Endothelial cell (in vitro differentiated cells): ENCODE data around the gene SHROOM3. TPM values are rescaled to one million over a fixed set of nuclear protein-coding genes. Genes with fewer than 3 reads are reported as not detected.

Source experiments
- DNase-seq: peaks from one replicate; pipeline ENCODE4 v3.0.0; 2021; ENCODE audit warnings: low spot score
- H3K27ac Mint-ChIP-seq: one replicate; pipeline ENCODE4 v1.8.0; 2021; ENCODE audit warnings: mixed read lengths, inconsistent platforms; ENCODE audit not compliant: unreplicated experiment
- H3K27me3 Mint-ChIP-seq: one replicate; pipeline ENCODE4 v1.8.0; 2021; ENCODE audit warnings: mild to moderate bottlenecking, moderate library complexity, mixed read lengths, inconsistent platforms; ENCODE audit not compliant: unreplicated experiment
- H3K36me3 Mint-ChIP-seq: one replicate; pipeline ENCODE4 v1.8.0; 2021; ENCODE audit warnings: mild to moderate bottlenecking, low read depth, mixed read lengths, inconsistent platforms; ENCODE audit not compliant: unreplicated experiment
- H3K4me1 Mint-ChIP-seq: one replicate; pipeline ENCODE4 v1.8.0; 2021; ENCODE audit warnings: mild to moderate bottlenecking, mixed read lengths, inconsistent platforms; ENCODE audit not compliant: unreplicated experiment
- H3K4me3 Mint-ChIP-seq: one replicate; pipeline ENCODE4 v1.8.0; 2021; ENCODE audit warnings: mild to moderate bottlenecking, mixed read lengths, inconsistent platforms; ENCODE audit not compliant: unreplicated experiment
- H3K9me3 Mint-ChIP-seq: one replicate; pipeline ENCODE4 v1.8.0; 2021; ENCODE audit warnings: mixed read lengths, inconsistent platforms; ENCODE audit not compliant: unreplicated experiment
- CTCF ChIP-seq: fragments of 200-600 bp; sonication (generic); IDR thresholded peaks from one replicate; pipeline ENCODE4 v1.5.0; 2021; ENCODE audit warnings: antibody characterized with exemption; ENCODE audit not compliant: unreplicated experiment
- total RNA-seq: library from RNA; stranded (reverse); fragmentation: NEBNext Ultra II Directional; extraction: Animal tissue kit (Norgen Biotek cat#: 25700); gene quantifications from one replicate; pipeline ENCODE4 v1.2.1, GENCODE V29; 2021; ENCODE audit not compliant: unreplicated experiment

The SHROOM3 gene
- total RNA-seq, 1 donor from 2014 or later = 7.9 TPM

- Mint-ChIP-seq H3K27ac (no peak overlapping the region), H3K4me3 (no peak overlapping the region), H3K27me3 (no peaks in the 10 kb centered on the region), H3K9me3 (no peaks in the 10 kb centered on the region), H3K4me1 (peaks cover 3% of the 10 kb centered on the region), H3K36me3 (peaks cover 19% of the 10 kb centered on the region)
- DNase-seq = no peak
- TF ChIP-seq CTCF = no peak
These were observed 337.6 kb downstream of the SHROOM3 start for GRCh38 chr4:76772498-76773106.

DNA sequence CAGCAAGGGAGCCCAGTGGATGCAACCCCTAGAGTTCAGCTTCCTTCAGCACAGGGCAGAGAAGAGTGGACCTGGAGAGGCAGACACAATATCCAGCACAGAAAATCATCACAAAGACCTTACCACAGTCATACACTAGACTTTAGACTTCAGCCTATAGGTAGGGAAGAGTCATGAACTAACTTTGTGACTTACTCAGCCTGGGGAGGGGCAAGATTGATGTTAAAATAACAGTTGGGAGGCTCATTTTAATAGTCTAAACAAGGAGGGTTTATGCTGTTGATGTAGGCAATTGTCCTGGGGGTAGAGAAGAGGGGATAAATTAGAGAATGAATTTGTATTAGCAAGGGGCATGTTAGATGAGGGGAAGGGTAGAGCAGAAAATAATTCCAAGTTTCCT, 338.7 kb downstream of the SHROOM3 start:
- Mint-ChIP-seq H3K4me3 (no peak overlapping the region), H3K27ac (no peak overlapping the region), H3K4me1 (no peaks in the 10 kb centered on the region), H3K36me3 (peaks cover 19% of the 10 kb centered on the region), H3K27me3 (no peaks in the 10 kb centered on the region), H3K9me3 (no peaks in the 10 kb centered on the region)
- DNase-seq = no peak
- no peak for TF ChIP-seq CTCF

GRCh38 chr4:76779740-76780459, 344.9 kb downstream of the SHROOM3 start:
- H3K4me1 Mint-ChIP-seq = peaks cover 20% of the 10 kb centered on the region
- peaks cover 4% of the 10 kb centered on the region for H3K27me3 Mint-ChIP-seq
- H3K36me3 Mint-ChIP-seq = peaks cover 4% of the 10 kb centered on the region
- H3K9me3 Mint-ChIP-seq = no peaks in the 10 kb centered on the region
- TF ChIP-seq CTCF = no peak
- H3K27ac Mint-ChIP-seq = no peak overlapping the region
- H3K4me3 Mint-ChIP-seq = no peak overlapping the region
- no peak for DNase-seq

- Mint-ChIP-seq H3K36me3 (peaks cover 4% of the 10 kb centered on the region), H3K4me3 (no peak overlapping the region), H3K27ac (peak overlapping the region; percentile 96), H3K4me1 (peaks cover 24% of the 10 kb centered on the region), H3K9me3 (no peaks in the 10 kb centered on the region), H3K27me3 (peaks cover 7% of the 10 kb centered on the region)
- TF ChIP-seq CTCF = no peak
- DNase-seq = no peak
These were observed 346.0 kb downstream of the SHROOM3 start for GRCh38 chr4:76780781-76781697.
